Right lobe of liver (tissue), 4 donors: ENCODE results near the gene ARHGAP40.

Experiments used
- CTCF ChIP-seq, 4 donors: fragments of 200-600 bp in 3 of 4; fragments of 450-650 bp in 1 of 4; IDR thresholded peaks; one replicate each; pipeline versions ENCODE4 v1.5.1 to v1.8.0; 2016 to 2022; ENCODE audit warnings: antibody characterized with exemption in 4 of 4, mild to moderate bottlenecking in 2 of 4
- POLR2A ChIP-seq: fragments of 450-650 bp; IDR thresholded peaks from one replicate; pipeline ENCODE4 v1.6.1; 2017; ENCODE audit warnings: antibody characterized with exemption, mild to moderate bottlenecking
- donor health status: DM: no; HTN: no; CAD: no.
- donor health status: DM: no; HTN: no; CAD: no.
- donor health status: DM: no; HTN: yes; CAD: no.

GRCh38 chr20:38642498-38642897 is 40.9 kb downstream of the ARHGAP40 start:
- no peak for TF ChIP-seq CTCF (IDR thresholded peaks at IDR 0.05)
- no peak for TF ChIP-seq POLR2A
